ENCODE results near the gene SLC25A44.
A peak's percentile ranks its signal among the peaks of the same experiment; 100 is the strongest.

Gene SLC25A44

GRCh38 chr1:156193488-156194299 is at the start of gene SLC25A44:
TSS of gene SLC25A44 (plus strand) at chr1:156194104. CDS start at chr1:156199848, 5,744 bp downstream.
- DNase-seq (ENCODE audit: low read depth in 2 of 2): peak; percentile 89 to 93

DNA sequence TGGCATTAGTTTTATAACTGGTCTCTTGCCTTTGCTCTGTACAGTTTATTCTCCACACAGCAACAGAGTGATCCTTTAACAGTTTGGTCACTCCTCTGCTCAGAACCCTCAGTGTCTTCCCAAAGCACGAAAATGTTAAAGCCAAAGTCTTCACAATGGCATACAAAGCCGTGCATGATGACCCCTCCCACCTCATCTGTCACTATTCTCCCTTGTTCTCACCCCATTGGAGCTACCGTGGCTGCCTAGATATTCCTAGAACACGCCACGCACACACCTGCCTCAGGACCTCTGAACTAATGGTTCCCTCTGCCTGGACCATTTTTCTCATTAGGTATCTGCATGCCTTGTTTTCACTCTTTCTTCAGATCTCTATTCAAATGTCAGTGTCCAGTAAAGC is 49.2 kb upstream of the SLC25A44 start:
- no peak for DNase-seq (ENCODE audit: low read depth in 2 of 2)

GRCh38 chr1:156145650-156146019 is 48.3 kb upstream of the SLC25A44 start:
- DNase-seq (ENCODE audit: low read depth in 2 of 2): no peak

- no peak for DNase-seq (ENCODE audit: low read depth in 2 of 2)
These were observed 47.7 kb upstream of the SLC25A44 start for GRCh38 chr1:156146020-156146768.

- DNase-seq (ENCODE audit: low read depth in 2 of 2): no peak
These were observed 47.0 kb upstream of the SLC25A44 start for GRCh38 chr1:156146769-156147405.

- no peak for DNase-seq (ENCODE audit: low read depth in 2 of 2)
These were observed 45.7 kb upstream of the SLC25A44 start for GRCh38 chr1:156148216-156148615.

DNA sequence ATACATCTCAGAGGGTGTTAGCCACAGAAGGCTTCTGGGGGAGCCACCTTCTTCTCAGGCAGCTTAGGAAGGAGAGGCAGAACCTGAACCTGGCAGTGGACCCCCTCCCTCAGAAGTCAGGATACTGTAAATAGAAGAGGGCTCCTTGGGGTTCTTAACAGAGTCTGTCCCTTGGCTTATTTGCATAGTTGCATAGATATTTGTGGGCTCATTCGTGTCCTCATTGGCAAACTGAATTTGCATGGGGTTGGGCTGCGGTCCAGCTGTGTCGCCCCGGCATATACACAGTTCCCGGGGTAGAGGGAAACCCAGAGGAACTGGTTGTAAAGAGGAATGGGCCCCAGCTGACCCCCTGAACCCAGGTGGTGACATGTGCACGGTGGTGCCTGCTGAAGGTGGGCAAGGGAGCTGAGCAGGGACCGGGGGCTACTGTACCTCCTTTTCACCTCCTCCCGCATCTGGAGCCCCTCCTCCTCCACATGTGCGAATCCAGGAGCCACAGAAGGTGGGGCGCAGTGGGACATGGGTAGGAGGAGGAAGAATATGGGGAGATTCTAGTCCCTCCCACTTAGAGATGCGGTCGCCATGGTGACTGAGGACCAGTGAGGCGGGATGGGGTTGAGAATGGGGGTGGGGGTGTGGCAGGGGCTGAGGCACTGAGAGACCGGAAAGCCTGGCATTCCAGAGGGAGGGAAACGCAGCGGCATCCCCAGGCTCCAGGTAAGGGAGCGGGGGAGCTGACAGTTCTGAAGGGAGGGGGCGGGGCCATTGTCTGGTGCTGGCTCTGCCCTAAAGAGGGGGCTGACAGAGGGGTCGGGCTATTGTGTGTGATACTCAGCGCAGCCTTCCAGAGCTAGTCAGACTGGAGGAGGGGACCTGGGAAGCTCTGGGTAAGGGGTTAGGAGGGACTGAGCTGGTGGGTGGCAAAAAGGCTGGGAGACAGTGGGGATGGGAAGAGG is 44.3 kb upstream of the SLC25A44 start:
- DNase-seq (ENCODE audit: low read depth in 2 of 2): no peak

- DNase-seq (ENCODE audit: low read depth in 2 of 2): no peak
These were observed 43.4 kb upstream of the SLC25A44 start for GRCh38 chr1:156150333-156151011.

- DNase-seq (ENCODE audit: low read depth in 2 of 2): no peak
These were observed 42.7 kb upstream of the SLC25A44 start for GRCh38 chr1:156151093-156151688.

DNA sequence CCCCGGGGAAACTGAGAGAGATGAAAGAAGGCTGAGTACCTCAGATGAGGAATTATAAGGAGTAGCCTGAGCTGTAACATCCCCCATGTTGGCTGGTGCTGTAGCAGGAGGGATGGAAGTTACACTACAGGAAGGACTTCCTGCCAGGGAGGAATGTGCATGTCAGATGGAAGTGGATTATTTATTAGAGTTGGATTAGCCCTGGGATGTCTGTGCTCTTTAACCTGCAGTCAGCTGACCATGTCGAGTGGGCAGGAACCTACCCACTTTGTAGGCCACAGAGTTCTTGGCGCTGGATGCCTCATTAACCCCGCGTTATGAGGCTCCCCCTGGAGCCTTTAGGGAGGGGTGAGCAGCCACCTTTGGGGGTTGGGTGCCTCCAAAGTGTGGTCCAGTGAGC is 41.3 kb upstream of the SLC25A44 start:
- DNase-seq (ENCODE audit: low read depth in 2 of 2): no peak

DNA sequence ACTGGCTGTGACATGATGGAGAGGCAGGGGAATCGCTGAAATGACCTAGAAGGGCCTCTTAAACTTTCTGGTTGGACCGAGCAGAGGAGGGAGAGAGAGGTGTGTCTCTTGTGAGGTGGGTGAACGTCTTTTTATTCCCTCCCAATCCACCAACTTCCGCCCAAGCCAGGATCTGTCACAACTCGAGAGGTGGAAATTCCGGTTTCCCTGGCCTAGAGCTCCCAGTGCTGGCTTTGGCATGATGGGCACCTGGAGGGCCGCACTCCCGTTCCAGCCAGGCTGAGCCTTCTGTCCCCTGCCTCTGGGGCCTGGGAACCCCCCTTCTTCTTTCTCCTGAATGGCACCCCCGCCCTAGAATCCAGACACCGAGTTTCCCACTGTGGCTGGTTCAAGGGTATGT is 40.5 kb upstream of the SLC25A44 start, which contains the start of gene SEMA4A:
Gene SEMA4A (plus strand): TSS at position 224 of the 400 bp plus-strand sequence. CDS start 994 bp downstream, outside the sequence.
- no peak for DNase-seq (ENCODE audit: low read depth in 2 of 2)

- DNase-seq (ENCODE audit: low read depth in 2 of 2): peak; percentile 44 to 56
These were observed 39.6 kb upstream of the SLC25A44 start for GRCh38 chr1:156154317-156154749.

DNA sequence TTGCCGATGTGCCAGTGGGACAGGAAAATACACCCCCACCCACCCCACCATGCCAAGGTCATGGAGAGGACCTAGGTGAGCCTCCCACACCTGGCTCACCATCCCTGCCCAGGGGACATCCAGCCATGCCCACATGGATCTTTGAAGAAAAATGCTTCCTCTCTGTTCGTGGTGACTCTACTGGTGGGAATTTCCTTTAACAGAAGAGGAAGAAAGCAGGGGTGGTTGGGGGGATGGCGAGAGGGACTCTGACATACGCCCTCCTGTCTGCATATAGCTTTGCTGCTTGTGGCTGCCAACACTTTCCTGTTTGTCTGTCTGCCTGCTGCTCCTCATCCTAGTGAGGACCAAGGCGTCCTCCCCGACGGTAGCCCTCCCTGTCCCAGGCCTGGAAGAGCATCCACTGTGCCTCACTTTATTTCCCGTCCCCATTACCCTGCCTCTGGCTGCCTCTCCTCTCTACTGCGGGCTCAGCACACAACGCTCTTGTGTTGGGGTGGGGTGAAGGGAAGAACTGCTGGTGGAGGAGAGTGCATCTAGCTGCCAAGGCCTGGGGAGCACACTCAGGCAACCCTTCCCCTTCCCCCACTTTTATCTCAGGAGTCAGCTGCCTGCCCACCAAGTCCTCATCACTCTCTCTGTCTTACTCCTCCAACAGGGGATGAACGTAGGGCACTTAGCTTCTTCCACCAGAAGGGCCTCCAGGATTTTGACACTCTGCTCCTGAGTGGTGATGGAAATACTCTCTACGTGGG is 38.0 kb upstream of the SLC25A44 start:
- no peak for DNase-seq (ENCODE audit: low read depth in 2 of 2)

GRCh38 chr1:156157506-156157905 is 36.4 kb upstream of the SLC25A44 start:
- no peak for DNase-seq (ENCODE audit: low read depth in 2 of 2)

DNA sequence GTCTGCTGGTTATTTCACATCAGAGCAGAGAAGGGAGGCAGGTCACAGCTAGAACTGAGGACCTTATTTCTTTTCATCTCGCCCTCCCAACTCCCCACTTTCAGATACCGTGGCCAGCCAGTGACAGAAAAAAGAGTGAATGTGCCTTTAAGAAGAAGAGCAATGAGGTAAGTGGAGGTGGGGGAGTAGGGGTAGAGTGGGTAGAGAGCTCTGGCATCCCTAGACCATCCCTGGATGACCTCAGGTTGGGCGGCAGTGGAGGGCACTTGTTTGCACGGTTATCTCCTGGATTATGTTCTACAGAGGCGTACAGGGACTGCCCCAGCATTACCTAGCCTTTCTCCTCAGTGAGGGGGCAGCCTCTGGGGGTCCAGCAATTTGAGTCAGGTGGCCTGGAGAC is 35.9 kb upstream of the SLC25A44 start:
- no peak for DNase-seq (ENCODE audit: low read depth in 2 of 2)

- no peak for DNase-seq (ENCODE audit: low read depth in 2 of 2)
These were observed 33.7 kb upstream of the SLC25A44 start for GRCh38 chr1:156160000-156160742.

- DNase-seq (ENCODE audit: low read depth in 2 of 2): peak; percentile 78 to 81
These were observed 33.1 kb upstream of the SLC25A44 start for GRCh38 chr1:156160743-156161171.

DNA sequence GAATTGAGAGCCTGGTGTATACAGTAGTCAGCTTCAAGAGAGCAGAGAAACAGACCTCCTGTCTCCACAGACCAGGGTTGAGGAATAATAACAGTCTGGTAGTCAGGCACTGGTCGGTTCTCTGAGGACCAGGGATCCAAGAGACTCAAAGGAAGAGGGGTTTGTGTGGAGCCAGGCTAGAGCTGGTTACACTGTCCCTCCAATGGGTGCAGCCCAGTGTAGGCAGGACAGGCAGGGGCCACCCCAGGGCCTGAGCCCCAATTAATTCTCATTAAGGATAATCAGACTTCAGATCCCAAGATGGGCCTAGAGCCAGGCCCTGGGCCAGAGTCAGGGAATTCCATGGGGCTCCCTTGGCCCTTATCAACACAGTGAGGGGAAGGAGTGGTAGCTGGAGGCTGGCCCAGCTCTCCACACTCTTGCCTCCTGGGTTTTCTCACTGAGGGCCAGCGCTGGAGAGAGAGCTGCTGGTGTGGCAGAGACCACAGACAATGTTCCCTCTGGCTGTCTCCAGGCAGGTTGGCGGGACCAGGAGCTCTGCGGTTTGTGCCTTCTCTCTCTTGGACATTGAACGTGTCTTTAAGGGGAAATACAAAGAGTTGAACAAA is 31.4 kb upstream of the SLC25A44 start:
- no peak for DNase-seq (ENCODE audit: low read depth in 2 of 2)

Data from stimulated activated CD4-positive, alpha-beta T cell treated with anti-CD3 and anti-CD28 coated beads, Interleukin-4, amount 100 ng/mL, for 48 hours (primary cell).